Measurements from ENCODE around the gene ZNF226. TPM values are rescaled to one million over a fixed set of nuclear protein-coding genes. Genes with fewer than 3 reads are reported as not detected.
"Not testable (repeated sequence)": the region's sequence is repeated elsewhere in the genome, so short reads cannot be mapped to it uniquely, and the experiment has no call there.

ZNF226 gene
- total RNA-seq, 2 experiments from 2014 or later = 14.6 to 17.9 TPM

GRCh38 chr19:44164327-44164672 lies 600 bp upstream of the ZNF226 start:
- Histone ChIP-seq H3K4me2 (ENCODE audit: low read length) (peak overlapping the region; percentile 96), H3K9me3 (ENCODE audit: low read length) (peaks cover 7% of the 10 kb centered on the region), H3K9me2 (ENCODE audit: insufficient read depth, low read length) (no peaks in the 10 kb centered on the region), H4K20me1 (ENCODE audit: insufficient read depth, low read length) (no peaks in the 10 kb centered on the region), H3K4me3 (ENCODE audit: low read depth, low read length, poor library complexity, severe bottlenecking) (peak overlapping the region; percentile 79), H3K79me2 (ENCODE audit: insufficient read depth, low read depth, low read length) (peaks cover 8% of the 10 kb centered on the region; the same call in 1 of the 2 replicates), H3K4me1 (ENCODE audit: insufficient read depth, low read length, poor library complexity, severe bottlenecking) (peaks cover 15% of the 10 kb centered on the region), H3K36me3 (ENCODE audit: insufficient read depth, low read length) (peaks cover 26% of the 10 kb centered on the region), H2AFZ (ENCODE audit: low read length) (peak overlapping the region; percentile 99), H3K27ac (ENCODE audit: low read depth, low read length, poor library complexity, severe bottlenecking) (peak overlapping the region; percentile 48)
- BruUV-seq (replicated peaks) = TSS peak; percentile 88
- TF ChIP-seq CTCF (conservative IDR thresholded peaks at IDR 0.05; ENCODE audit: low read length) (no peak), EZH2phosphoT487 (IDR thresholded peaks at IDR 0.05; ENCODE audit: borderline replicate concordance, low read depth, low read length) (no peak)
- DNase-seq (ENCODE audit: low spot score) = no peak
- ChIA-PET POLR2A (interaction anchor here (0.6 to 1.3 kb wide), 5 partner anchors 32 to 425 kb away, joined by 3 to 7 read pairs (median 4); partner anchors contain the start of genes ZNF227 and ZNF45), CTCF (ENCODE audit: unreplicated experiment) (no interaction called here)
- intact Hi-C loops (cut with micrococcal nuclease; ENCODE audit: unreplicated experiment) = loop anchor here (1.0 to 2.0 kb wide), 3 partner anchors 43 to 336 kb away; partner anchors contain the start of gene ZNF180

GRCh38 chr19:44170660-44171059 lies 5.8 kb downstream of the ZNF226 start:
- H3K4me1 ChIP-seq (ENCODE audit: insufficient read depth, low read length, poor library complexity, severe bottlenecking) = peaks cover 10% of the 10 kb centered on the region
- H3K4me3 ChIP-seq (ENCODE audit: low read depth, low read length, poor library complexity, severe bottlenecking); BruUV-seq (replicated peaks); intact Hi-C loops (cut with micrococcal nuclease; ENCODE audit: unreplicated experiment); H4K20me1 ChIP-seq (ENCODE audit: insufficient read depth, low read length); H2AFZ ChIP-seq (ENCODE audit: low read length); DNase-seq (ENCODE audit: low spot score); H3K79me2 ChIP-seq (ENCODE audit: insufficient read depth, low read depth, low read length); H3K9me2 ChIP-seq (ENCODE audit: insufficient read depth, low read length); H3K4me2 ChIP-seq (ENCODE audit: low read length); CTCF ChIA-PET (ENCODE audit: unreplicated experiment); H3K27ac ChIP-seq (ENCODE audit: low read depth, low read length, poor library complexity, severe bottlenecking); H3K9me3 ChIP-seq (ENCODE audit: low read length); POLR2A ChIA-PET: not testable (repeated sequence)
- peaks cover 84% of the 10 kb centered on the region for H3K36me3 ChIP-seq (ENCODE audit: insufficient read depth, low read length)

- Histone ChIP-seq H2AFZ (ENCODE audit: low read length) (no peak overlapping the region), H4K20me1 (ENCODE audit: insufficient read depth, low read length) (no peaks in the 10 kb centered on the region), H3K27ac (ENCODE audit: low read depth, low read length, poor library complexity, severe bottlenecking) (no peak overlapping the region), H3K9me2 (ENCODE audit: insufficient read depth, low read length) (no peaks in the 10 kb centered on the region), H3K79me2 (ENCODE audit: insufficient read depth, low read depth, low read length) (no peaks in the 10 kb centered on the region), H3K4me1 (ENCODE audit: insufficient read depth, low read length, poor library complexity, severe bottlenecking) (no peaks in the 10 kb centered on the region), H3K36me3 (ENCODE audit: insufficient read depth, low read length) (peaks cover 60% of the 10 kb centered on the region), H3K9me3 (ENCODE audit: low read length) (no peaks in the 10 kb centered on the region), H3K4me2 (ENCODE audit: low read length) (no peak overlapping the region), H3K4me3 (ENCODE audit: low read depth, low read length, poor library complexity, severe bottlenecking) (no peak overlapping the region)
- POLR2A ChIA-PET = no interaction called here
- intact Hi-C loops (cut with micrococcal nuclease; ENCODE audit: unreplicated experiment) = no loop called here
- CTCF ChIA-PET (ENCODE audit: unreplicated experiment) = no interaction called here
- no peak for DNase-seq (ENCODE audit: low spot score)
- no TSS peak for BruUV-seq (replicated peaks)
- no peak for TF ChIP-seq EZH2phosphoT487 (IDR thresholded peaks at IDR 0.05; ENCODE audit: borderline replicate concordance, low read depth, low read length)
- no peak for TF ChIP-seq CTCF (conservative IDR thresholded peaks at IDR 0.05; ENCODE audit: low read length)
These were observed 11.7 kb downstream of the ZNF226 start for GRCh38 chr19:44176590-44176989.

Measured in OCI-LY7 (cell line).